Right lobe of liver (tissue), 6 donors: Measurements from ENCODE around the gene TAOK1. TPM values are rescaled to one million over a fixed set of nuclear protein-coding genes. Genes with fewer than 3 reads are reported as not detected.
"Not testable (repeated sequence)": the region's sequence is repeated elsewhere in the genome, so short reads cannot be mapped to it uniquely, and the experiment has no call there.

Source experiments
- ATAC-seq, 4 donors: fragments of 200-7000 bp; cut with Tn5 transposase; one replicate each; pipeline ENCODE4 v1.9.1; 2020; ENCODE audit warnings: mild to moderate bottlenecking in 4 of 4, moderate library complexity in 4 of 4
- DNase-seq, 3 donors: peaks; one replicate each; pipeline ENCODE4 v3.0.0-alpha.2; 2020
- H3K27ac ChIP-seq, 3 donors: fragments of 200-600 bp; one replicate each; pipeline ENCODE4 v1.8.0; 2022
- H3K27me3 ChIP-seq, 2 donors: fragments of 200-600 bp; one replicate each; pipeline ENCODE4 v1.8.0; 2022
- H3K36me3 ChIP-seq, 4 donors: fragments of 200-600 bp; sonication (generic) in 1 of 4; one replicate each; pipeline versions ENCODE4 v1.5.1 to v1.8.0; 2017 to 2022; ENCODE audit warnings: control low read depth in 1 of 4
- H3K4me1 ChIP-seq, 4 donors: fragments of 200-600 bp; sonication (generic) in 1 of 4; one replicate each; pipeline versions ENCODE4 v1.5.1 to v1.8.0; 2017 to 2022; ENCODE audit warnings: control low read depth in 1 of 4
- H3K4me3 ChIP-seq, 3 donors: fragments of 200-600 bp; one replicate each; pipeline ENCODE4 v1.8.0; 2022
- H3K9me3 ChIP-seq, 4 donors: fragments of 200-600 bp; sonication (generic) in 1 of 4; one replicate each; pipeline versions ENCODE4 v1.5.1 to v1.8.0; 2017 to 2022; ENCODE audit warnings: control low read depth in 1 of 4
- CTCF ChIP-seq, 4 donors: fragments of 200-600 bp in 3 of 4; fragments of 450-650 bp in 1 of 4; IDR thresholded peaks; one replicate each; pipeline versions ENCODE4 v1.5.1 to v1.8.0; 2016 to 2022; ENCODE audit warnings: antibody characterized with exemption in 4 of 4, mild to moderate bottlenecking in 2 of 4
- POLR2A ChIP-seq: fragments of 450-650 bp; IDR thresholded peaks from one replicate; pipeline ENCODE4 v1.6.1; 2017; ENCODE audit warnings: antibody characterized with exemption, mild to moderate bottlenecking
- WGBS: methylation state at CpG from one replicate; pipeline ENCODE4 v1.1.6; 2018; ENCODE audit warnings: low coverage, low lambda C conversion rate; ENCODE audit not compliant: insufficient coverage; ENCODE audit errors: missing lambda C conversion rate; 5-methylcytosine and 5-hydroxymethylcytosine counted together
- intact Hi-C, 2 donors: fragments of 100-400 bp; cut with DNase I; formaldehyde crosslinking; loops; one replicate each; pipeline versions ENCODE4 v1.11.2 to v1.14.1; 2022
- total RNA-seq, 6 experiments: library from RNA; depleted of rRNA in 2 of 6; stranded (reverse); fragments of >200 nt in 2 of 6; fragmentation: NEBNext Ultra II Directional in 3 of 6; extraction: Animal tissue kit (Norgen Biotek cat#: 25700) in 3 of 6; gene quantifications; one replicate each; pipeline versions ENCODE4 v1.1.0 to v1.2.4, GENCODE V29; 2016 to 2023
- donor health status: DM: no; HTN: yes; CAD: no.
- donor health status: DM: no; HTN: no; CAD: no.
- donor health status: DM: no; HTN: no; CAD: no.
- donor health status: DM: no; HTN: yes; CAD: no.
- donor health status: DM: no; HTN: yes; CAD: no.

Gene TAOK1
- total RNA-seq, 6 experiments from 2014 or later, result 17.1 to 37.1 (median 21.1) TPM

DNA sequence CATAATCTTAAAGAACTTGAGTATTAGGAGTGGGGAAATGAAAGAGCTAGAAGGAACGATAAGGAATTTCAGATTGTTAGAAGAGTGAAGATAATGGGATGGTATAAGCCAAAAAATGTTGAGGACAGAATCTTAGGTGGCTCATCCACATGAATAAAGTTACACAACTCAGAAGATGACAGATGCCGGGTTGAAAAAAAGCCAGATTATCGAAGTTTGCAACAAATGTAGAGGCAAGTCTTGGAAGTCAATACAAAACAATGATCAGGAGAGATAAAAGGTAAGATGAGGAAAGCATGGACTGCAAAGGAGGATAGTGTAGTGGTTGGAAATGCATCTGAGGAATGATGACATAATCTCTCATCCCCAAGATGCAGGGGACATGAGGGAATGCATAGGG, 45.1 kb upstream of the TAOK1 start:
- H3K27ac ChIP-seq, result no peak overlapping the region
- intact Hi-C loops, result no loop called here
- no peaks in the 10 kb centered on the region for H3K4me1 ChIP-seq
- TF ChIP-seq CTCF (IDR thresholded peaks at IDR 0.05) (no peak), POLR2A (no peak)
- H3K36me3 ChIP-seq, result no peaks in the 10 kb centered on the region
- ATAC-seq (no peak), DNase-seq (no peak)
- H3K9me3 ChIP-seq, result no peaks in the 10 kb centered on the region
- no peaks in the 10 kb centered on the region for H3K27me3 ChIP-seq
- no peak overlapping the region for H3K4me3 ChIP-seq
- 51% methylated on average over 3 of the region's 3 CpGs for WGBS

- DNase-seq, H3K27ac ChIP-seq, H3K4me3 ChIP-seq, H3K27me3 ChIP-seq, H3K9me3 ChIP-seq, intact Hi-C loops, ATAC-seq, H3K36me3 ChIP-seq, H3K4me1 ChIP-seq: not testable (repeated sequence)
- WGBS, result 81% methylated on average over 10 of the region's 11 CpGs
These were observed 44.7 kb upstream of the TAOK1 start for GRCh38 chr17:29345470-29345869.

DNA sequence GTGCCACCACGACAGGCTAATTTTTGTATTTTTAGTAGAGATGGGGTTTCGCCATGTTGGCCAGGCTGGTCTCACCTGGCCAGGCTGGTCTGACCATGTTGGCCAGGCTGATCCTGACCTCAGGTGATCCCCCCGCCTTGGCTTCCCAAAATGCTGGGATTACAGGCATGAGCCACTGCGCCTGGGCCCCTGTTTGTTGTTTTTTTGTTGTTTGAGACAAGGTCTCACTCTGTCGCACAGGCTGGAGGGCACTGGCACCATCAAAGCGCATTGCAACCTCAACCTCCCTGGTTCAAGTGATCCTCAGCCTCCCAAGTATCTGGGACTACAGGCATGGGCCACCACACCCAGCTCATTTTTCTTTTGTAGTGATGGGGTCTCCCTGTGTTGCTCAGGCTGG, 43.7 kb upstream of the TAOK1 start:
- Histone ChIP-seq H3K9me3 (no peaks in the 10 kb centered on the region), H3K36me3 (no peaks in the 10 kb centered on the region), H3K4me3 (no peak overlapping the region), H3K27me3 (no peaks in the 10 kb centered on the region), H3K27ac (no peak overlapping the region), H3K4me1 (no peaks in the 10 kb centered on the region)
- no peak for DNase-seq
- no peak for ATAC-seq
- WGBS, result 100% methylated on average over 2 of the region's 6 CpGs
- TF ChIP-seq CTCF (IDR thresholded peaks at IDR 0.05) (no peak), POLR2A (no peak)
- intact Hi-C loops, result no loop called here

DNA sequence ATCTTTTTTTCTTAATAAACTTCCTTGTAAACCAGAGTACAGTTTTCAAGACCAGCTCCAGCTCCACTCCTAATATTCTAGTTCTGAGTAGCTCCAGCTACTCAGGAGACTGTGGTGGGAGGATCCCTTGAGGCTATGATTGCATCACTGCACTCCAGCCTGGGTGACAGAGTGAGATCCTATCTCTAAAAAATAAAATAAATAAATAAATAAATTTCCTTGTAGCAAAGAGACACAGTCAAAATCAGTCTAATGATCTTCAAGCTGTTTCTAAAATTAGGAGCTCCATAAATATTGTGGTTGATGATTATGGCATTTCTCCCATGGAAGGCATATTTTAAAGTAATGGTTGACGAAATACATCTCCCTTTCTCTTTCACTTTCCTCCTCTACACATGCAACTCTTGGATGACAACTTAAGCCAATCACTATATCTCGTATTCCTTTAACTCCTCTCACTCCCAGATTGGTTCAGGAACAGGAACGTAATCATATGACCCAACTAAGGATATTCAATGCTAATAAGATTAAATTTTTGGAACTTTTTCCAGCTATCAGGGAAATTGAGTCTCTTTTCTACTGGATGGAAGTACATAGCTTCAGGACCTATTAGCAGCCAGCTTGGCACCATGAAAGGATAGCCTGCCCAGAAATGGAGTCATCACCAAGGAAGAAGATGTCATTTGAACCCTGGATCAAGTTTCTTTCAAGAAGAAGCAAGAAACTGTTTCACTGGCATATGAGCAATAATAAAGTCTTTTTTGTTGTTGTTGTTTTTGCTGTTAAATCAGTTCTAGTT, 42.1 kb upstream of the TAOK1 start:
- no peak for DNase-seq

More for the DNA sequence above, 42.1 kb upstream of the TAOK1 start:
- no peak for ATAC-seq
- Histone ChIP-seq H3K9me3 (no peaks in the 10 kb centered on the region), H3K36me3 (no peaks in the 10 kb centered on the region), H3K4me1 (no peaks in the 10 kb centered on the region), H3K27me3 (no peaks in the 10 kb centered on the region), H3K27ac (no peak overlapping the region), H3K4me3 (no peak overlapping the region)
- TF ChIP-seq CTCF (IDR thresholded peaks at IDR 0.05), result no peak
- no peak for TF ChIP-seq POLR2A
- 76% methylated on average over 3 of the region's 3 CpGs for WGBS
- intact Hi-C loops, result no loop called here
